Type B pancreatic cell (in vitro differentiated cells): ENCODE results near the gene XPNPEP1. TPM values are rescaled to one million over a fixed set of nuclear protein-coding genes. Genes with fewer than 3 reads are reported as not detected.

Source experiments
- DNase-seq: peaks from one replicate; pipeline ENCODE4 v3.0.0; 2021; ENCODE audit warnings: mixed read lengths; ENCODE audit not compliant: unreplicated experiment; ENCODE audit errors: extremely low spot score
- H3K27ac Mint-ChIP-seq: 2 replicates; pipeline ENCODE4 v1.8.0; 2021; ENCODE audit warnings: mild to moderate bottlenecking, mixed read lengths
- H3K27me3 Mint-ChIP-seq: 2 replicates; pipeline ENCODE4 v1.8.0; 2021; ENCODE audit warnings: mixed read lengths
- H3K36me3 Mint-ChIP-seq: 2 replicates; pipeline ENCODE4 v1.8.0; 2021; ENCODE audit warnings: mixed read lengths
- H3K4me1 Mint-ChIP-seq: one replicate; pipeline ENCODE4 v1.8.0; 2021; ENCODE audit warnings: mixed read lengths; ENCODE audit not compliant: unreplicated experiment
- H3K4me3 Mint-ChIP-seq: 2 replicates; pipeline ENCODE4 v1.8.0; 2021; ENCODE audit warnings: mild to moderate bottlenecking, mixed read lengths
- H3K9me3 Mint-ChIP-seq: 2 replicates; pipeline ENCODE4 v1.8.0; 2021; ENCODE audit warnings: mixed read lengths
- total RNA-seq: library from RNA; stranded (reverse); gene quantifications from 2 replicates; pipeline ENCODE4 v1.2.1, GENCODE V29; 2021; ENCODE audit warnings: low replicate concordance
- TF ChIP-seq, protein P1 (sequence below): fragments of 200-600 bp; sonication (generic); conservative IDR thresholded peaks from 2 replicates; pipeline ENCODE4 v1.5.0; 2021; ENCODE audit warnings: antibody characterized with exemption, mild to moderate bottlenecking

XPNPEP1 gene
- total RNA-seq, 1 donor from 2014 or later = 76.6 TPM

DNA sequence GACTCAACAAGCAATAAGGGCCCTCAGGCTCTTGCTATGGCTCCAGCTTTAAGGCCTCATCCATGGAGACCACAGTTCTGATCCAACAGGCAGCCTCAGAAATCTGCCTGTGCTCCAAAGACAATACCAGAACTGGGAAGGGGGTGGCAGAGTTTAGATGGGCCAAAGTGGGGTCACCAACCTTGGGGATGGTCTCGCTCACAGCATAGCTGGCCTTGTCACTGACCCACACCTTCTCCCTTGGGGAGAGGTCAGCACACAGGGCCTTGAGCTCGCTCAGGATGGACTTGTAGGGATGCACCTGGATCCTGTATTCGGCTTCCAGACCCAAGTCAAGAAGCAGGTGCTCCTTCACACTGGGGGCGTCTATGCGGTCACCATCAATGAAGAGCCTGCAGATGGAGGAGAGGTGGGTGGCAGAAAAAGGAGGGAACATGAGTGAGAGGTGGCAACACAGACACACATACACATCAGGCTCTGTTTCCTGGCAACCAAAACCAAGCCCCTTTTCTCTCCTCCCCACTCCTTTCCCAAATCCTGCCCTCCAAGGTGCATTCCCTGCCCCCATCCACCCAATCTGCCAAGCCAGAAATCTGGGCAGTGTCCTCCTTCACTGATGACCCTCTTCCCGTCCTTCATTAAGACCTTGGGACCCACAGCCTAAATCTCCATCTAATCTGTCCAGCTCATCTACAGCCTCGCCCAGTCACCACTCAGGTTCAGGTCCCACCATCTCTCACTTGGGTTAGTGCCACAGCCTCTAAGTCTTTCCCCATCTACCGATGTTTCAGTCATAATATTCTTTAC, 40.9 kb downstream of the XPNPEP1 start:
- peaks cover 38% of the 10 kb centered on the region for H3K4me1 Mint-ChIP-seq
- no peak overlapping the region for H3K4me3 Mint-ChIP-seq
- peaks cover 39% of the 10 kb centered on the region for H3K36me3 Mint-ChIP-seq
- no peak overlapping the region for H3K27ac Mint-ChIP-seq
- H3K27me3 Mint-ChIP-seq = no peaks in the 10 kb centered on the region
- H3K9me3 Mint-ChIP-seq = no peaks in the 10 kb centered on the region
- DNase-seq = no peak
- TF ChIP-seq, protein P1, sequence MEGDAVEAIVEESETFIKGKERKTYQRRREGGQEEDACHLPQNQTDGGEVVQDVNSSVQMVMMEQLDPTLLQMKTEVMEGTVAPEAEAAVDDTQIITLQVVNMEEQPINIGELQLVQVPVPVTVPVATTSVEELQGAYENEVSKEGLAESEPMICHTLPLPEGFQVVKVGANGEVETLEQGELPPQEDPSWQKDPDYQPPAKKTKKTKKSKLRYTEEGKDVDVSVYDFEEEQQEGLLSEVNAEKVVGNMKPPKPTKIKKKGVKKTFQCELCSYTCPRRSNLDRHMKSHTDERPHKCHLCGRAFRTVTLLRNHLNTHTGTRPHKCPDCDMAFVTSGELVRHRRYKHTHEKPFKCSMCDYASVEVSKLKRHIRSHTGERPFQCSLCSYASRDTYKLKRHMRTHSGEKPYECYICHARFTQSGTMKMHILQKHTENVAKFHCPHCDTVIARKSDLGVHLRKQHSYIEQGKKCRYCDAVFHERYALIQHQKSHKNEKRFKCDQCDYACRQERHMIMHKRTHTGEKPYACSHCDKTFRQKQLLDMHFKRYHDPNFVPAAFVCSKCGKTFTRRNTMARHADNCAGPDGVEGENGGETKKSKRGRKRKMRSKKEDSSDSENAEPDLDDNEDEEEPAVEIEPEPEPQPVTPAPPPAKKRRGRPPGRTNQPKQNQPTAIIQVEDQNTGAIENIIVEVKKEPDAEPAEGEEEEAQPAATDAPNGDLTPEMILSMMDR = no peak

DNA sequence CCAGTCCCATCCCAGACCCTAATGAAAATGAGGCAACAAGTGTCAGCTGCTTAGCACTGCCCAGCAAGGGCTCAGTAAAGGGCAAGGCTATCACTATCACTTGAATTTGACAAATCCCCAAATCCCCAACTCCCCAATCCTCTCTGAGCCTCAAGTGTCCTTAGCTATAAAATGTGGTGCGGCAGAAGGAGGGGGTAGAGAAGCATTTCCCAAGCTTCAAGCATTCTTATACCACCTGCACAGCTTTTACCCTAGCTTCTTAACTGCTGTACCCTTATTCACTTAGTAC, 41.6 kb downstream of the XPNPEP1 start:
- no peak for DNase-seq
- Mint-ChIP-seq H3K36me3 (peaks cover 32% of the 10 kb centered on the region), H3K27ac (no peak overlapping the region), H3K9me3 (no peaks in the 10 kb centered on the region), H3K4me3 (no peak overlapping the region), H3K27me3 (no peaks in the 10 kb centered on the region), H3K4me1 (peaks cover 31% of the 10 kb centered on the region)
- TF ChIP-seq, protein P1 = no peak

DNA sequence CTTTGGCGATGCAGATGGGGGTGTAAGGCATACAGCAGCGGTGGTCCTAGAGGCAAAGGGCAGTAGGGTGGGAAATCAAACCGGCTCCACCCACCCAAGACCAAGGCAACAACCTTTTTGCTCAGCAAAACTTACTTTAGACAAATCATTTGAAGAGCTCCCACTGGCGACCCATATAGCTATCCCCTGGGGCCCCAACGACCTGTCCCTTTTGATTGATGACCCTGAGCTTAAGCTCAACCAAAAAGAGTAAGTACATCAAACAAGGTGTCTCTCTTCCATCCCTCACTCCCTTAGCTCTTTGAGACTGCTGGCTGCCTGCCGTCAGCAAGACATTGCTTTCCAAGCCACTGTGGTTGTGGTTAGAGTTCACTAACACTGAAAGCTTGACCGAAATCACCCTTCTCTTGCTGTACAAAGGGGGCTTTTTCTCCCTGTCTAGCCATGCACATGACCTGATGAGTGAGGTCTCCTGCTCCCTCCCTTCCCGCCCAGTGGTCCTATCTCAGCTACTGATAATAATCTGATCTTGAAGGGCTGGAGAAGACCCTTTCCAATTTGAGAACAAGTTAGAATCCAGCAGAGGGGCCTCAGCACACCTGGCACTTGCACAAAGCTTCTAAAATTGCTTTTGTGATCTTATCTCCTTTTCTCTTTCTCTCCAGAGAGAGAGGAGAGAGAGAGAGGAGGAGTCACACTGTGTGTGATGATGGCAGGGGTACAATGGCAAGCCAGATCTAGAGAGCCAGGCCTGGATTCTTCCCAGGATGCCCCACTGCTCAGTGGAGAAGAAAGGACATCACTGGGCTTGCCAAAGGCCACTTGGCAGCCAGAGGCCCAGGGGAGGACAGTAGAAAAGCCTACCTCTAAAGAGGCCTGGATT, 42.2 kb downstream of the XPNPEP1 start:
- H3K27me3 Mint-ChIP-seq = no peaks in the 10 kb centered on the region
- TF ChIP-seq, protein P1 = no peak
- H3K4me3 Mint-ChIP-seq = no peak overlapping the region
- no peaks in the 10 kb centered on the region for H3K9me3 Mint-ChIP-seq
- no peak overlapping the region for H3K27ac Mint-ChIP-seq
- H3K4me1 Mint-ChIP-seq = peaks cover 27% of the 10 kb centered on the region
- DNase-seq = no peak
- peaks cover 27% of the 10 kb centered on the region for H3K36me3 Mint-ChIP-seq

DNA sequence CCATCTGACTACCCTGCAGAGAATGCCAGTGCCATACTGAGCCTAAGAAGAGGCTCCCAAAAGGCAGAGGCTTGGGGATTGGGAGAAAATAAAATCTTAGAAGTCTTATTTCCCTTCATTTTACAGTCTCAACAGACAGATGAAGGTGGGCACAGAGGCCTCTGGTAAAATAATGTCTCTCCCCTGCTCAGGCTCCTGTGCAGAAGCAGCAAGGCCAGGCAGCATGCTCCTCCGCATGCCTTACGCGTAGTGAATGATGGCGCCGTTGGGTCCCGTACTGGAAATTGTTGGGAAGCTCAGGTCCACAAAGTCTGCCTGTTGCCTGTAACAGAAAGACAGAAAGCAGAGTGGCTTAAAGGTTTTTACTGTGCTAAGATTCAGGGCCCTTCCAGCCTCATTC, 45.8 kb downstream of the XPNPEP1 start:
- no peak for DNase-seq
- Mint-ChIP-seq H3K27ac (no peak overlapping the region), H3K4me1 (peaks cover 7% of the 10 kb centered on the region), H3K9me3 (no peaks in the 10 kb centered on the region), H3K27me3 (no peaks in the 10 kb centered on the region), H3K36me3 (peaks cover 22% of the 10 kb centered on the region), H3K4me3 (no peak overlapping the region)
- TF ChIP-seq, protein P1 = no peak

DNA sequence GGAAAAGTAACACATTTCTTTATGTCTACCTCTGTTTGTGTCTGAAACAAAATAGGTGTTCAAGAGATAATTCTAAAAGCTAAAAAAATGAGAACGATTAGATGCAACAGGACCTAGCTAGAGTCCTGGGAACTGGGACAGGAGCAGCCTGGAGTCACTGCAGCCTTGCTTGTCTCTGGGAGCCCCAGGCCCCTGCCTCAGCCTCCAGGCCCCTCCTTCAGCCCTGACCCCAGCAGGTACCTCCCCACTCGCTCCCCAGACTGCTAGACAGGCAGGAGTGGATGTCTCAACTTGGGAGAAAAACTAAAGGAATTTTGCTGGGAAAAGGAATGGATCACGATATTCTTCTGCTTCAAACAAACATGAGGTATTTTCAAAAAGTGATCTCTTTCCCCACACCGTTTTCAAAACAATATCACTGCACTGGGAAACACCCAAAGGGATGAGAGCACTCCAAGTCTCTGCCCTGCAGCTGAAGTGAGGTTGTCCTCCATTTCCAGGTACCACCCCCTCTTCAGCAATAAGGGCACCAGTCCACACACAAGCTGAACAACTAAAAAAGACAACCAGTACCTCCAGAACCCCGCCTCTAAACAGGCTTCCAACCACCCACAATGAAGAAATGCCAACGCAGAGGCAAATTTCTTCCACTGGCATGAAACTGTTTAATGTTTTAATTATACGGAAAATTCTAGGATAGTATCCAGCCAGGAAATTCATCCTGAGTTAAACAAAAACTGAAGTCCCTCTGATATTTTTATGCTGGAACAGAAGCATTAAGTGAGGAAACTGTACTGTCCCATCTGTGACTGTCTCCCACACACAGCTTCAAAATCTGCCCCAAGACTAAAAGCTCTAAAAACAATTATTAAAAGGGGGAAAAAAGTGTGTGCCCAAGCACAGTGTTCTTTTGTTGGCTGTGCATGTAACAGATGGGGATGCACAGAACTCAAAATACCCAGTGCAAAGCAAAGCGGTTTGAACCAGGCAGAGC, 47.2 kb downstream of the XPNPEP1 start:
- Mint-ChIP-seq H3K36me3 (peaks cover 28% of the 10 kb centered on the region), H3K27ac (no peak overlapping the region), H3K4me1 (peaks cover 7% of the 10 kb centered on the region), H3K4me3 (no peak overlapping the region), H3K9me3 (no peaks in the 10 kb centered on the region), H3K27me3 (no peaks in the 10 kb centered on the region)
- DNase-seq = no peak
- TF ChIP-seq, protein P1 = no peak
